Ammon's horn (tissue), 1 donor: ENCODE data around the gene DIPK1B.

Experiments used
- DNase-seq: peaks from one replicate; pipeline ENCODE4 v3.0.0-alpha.2; 2016; ENCODE audit warnings: low spot score

DIPK1B gene

GRCh38 chr9:136720251-136720897 lies 8.0 kb downstream of the DIPK1B start:
- DNase-seq: no peak

GRCh38 chr9:136720898-136721338 lies 8.5 kb downstream of the DIPK1B start:
- no peak for DNase-seq

DNA sequence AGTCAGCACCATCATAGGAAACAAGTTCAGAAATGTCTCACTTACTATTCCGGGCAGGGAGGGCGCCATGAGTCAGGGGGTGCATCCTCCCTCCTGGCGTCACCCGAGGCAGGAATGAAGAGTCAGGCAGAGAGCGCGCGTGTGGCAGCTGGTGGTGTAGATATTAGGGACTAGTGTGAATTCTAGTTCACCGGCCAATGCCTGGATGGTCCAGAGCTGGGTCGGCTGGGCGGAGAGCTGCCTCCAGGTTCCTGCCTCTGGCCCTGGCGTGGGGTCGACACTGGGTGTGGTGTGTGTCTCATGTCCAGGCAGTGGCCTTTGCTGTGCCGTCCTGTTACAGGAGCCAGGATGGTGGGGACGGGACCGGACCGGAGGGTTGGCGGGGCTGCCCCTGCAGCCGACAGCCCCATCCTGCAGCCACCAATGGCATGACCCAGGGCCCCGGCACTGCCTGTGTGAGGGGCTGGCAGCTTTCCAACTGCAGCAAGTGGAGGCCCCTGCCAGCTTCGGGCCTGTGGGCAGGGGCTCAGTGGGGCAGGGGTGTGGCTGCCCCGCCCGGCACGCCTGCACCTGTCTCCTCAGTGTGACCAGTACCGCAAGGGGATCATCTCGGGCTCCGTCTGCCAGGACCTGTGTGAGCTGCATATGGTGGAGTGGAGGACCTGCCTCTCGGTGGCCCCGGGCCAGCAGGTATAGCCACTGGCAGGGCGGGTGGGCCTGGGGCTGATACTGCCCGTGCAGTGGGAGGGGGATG lies 9.1 kb downstream of the DIPK1B start:
- no peak for DNase-seq

DNA sequence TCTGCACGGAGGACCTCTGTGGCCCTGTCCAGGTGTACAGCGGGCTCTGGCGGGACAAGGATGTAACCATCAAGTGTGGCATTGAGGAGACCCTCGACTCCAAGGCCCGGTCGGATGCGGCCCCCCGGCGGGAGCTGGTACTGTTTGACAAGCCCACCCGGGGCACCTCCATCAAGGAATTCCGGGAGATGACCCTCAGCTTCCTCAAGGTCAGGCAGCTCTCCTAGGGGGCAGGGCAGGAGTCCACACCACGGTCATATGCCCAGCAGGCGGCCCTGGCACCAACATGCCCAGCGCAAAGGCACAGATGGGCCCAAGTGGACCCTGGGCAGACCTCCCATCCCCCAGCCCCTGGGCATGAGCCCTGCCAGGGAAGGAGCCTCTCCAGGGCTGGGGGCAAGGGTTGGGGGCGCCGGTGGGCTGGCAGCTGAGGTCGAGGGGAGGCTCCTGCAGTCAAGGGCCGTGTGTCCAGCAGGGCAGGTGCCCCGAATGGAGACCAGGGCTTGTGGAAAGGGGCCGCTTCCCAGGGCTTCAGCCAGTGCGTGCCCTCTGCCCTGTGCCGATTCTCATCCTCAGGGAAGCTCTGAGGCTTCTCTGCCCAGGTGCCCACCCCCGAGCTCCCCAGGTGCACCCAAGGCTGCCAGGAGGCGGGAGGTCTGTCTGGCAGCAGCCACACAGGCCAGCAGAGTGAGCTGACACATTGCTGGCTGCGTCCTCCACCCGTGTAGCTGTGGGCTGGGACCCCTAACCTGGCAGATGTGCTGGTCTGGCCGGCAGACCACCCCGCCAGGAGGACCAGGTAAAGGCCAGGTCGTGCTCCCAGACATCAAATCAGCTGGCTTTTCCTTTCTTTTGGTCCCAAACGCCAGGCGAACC lies 10.0 kb downstream of the DIPK1B start:
- DNase-seq: no peak

- no peak for DNase-seq
These were observed 10.6 kb downstream of the DIPK1B start for GRCh38 chr9:136722969-136723356.

- DNase-seq: no peak
These were observed 11.1 kb downstream of the DIPK1B start for GRCh38 chr9:136723362-136723976.

GRCh38 chr9:136723989-136724388 lies 11.6 kb downstream of the DIPK1B start:
- no peak for DNase-seq

DNA sequence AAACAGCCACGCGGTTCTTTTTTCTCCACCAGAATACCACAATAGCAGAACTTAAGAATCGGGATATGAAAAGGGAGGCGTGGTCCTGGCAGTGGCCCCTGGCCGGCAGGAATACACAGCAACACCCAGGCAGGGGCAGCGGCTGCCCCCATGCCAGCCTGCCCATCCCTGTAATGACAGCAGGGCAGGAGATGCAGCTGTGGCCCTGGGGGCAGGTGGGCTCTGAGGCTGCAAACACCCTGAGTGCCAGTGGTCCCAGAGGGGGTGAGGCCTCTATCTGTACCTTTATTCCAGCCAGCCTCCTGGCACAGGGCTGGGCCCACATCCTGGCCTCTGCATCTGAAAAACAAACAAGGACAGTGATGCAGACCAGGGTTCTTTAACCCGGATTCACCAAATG lies 12.4 kb downstream of the DIPK1B start:
- no peak for DNase-seq

GRCh38 chr9:136725612-136726011 lies 13.2 kb downstream of the DIPK1B start:
- DNase-seq: no peak

DNA sequence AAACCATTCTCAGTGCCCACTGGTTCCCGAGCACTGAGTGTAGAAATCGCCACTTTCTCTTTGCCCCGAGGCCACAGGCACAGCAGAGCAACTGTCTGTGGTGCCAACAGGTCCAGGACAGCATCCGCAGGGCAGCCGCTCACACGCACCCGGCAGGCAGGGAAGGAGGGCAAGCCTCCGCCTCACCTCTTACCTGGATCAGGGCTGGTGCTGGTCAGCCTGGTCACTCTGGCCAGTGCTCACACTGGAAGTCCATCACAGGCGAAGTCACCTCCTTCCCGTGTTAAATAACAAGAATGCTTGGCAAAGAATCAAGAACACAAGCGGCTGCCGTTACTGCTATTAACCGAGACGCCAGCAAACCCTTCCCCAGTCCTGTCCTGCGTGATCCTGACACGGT lies 13.7 kb downstream of the DIPK1B start:
- DNase-seq: no peak

DNA sequence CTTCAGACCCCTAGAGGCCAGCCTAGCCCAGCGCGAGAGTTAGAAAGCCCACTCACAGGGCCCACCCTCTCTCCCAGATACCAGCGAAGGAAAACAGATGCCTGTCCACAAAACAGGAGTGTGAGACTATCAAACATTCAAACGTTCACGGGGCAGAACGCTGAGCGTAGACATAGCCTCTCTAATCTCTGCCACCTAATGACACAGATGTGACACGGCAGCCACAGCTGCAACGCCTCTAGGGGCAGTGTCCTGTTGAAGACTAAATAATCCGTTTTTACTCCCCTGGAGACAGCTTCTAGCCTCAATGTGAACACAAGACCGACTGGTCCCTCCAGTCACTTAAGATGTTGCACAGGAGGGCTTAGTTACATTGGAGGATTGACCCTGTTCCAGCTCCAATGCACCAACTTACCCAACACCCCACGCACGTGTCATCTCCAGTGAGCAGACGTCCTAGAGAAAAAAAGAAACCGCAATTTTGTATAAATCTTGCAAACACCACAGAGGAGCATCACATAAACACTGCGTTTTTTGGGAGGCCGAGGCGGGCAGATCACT lies 14.3 kb downstream of the DIPK1B start:
- DNase-seq: no peak

DNA sequence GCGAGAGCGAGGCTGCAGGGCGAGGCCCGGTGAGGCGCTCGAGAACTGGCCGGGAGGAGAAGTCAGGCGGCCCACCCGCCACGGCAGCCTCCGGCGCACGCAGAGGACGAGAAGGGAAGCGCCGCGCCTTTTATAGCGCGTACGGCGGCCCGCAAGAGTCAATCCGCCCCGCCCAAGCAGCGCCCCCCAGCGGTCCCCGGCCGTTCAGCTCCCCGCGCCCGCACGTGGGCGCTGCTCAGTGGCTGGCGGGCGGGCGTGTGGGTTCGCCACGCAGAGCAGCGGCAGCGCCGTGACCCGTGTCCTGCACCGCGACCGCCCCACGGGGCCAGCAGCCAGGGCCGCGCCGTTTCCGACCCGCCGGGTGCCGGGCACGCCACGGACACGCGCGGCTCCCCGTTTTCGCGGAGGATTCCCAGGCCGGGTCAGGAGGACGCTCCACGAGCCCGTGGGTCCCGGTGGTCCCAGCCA lies 15.7 kb downstream of the DIPK1B start:
- DNase-seq: peak; percentile 77

- no peak for DNase-seq
These were observed 16.3 kb downstream of the DIPK1B start for GRCh38 chr9:136728548-136729123.

GRCh38 chr9:136729144-136729543 lies 16.8 kb downstream of the DIPK1B start:
- no peak for DNase-seq

DNA sequence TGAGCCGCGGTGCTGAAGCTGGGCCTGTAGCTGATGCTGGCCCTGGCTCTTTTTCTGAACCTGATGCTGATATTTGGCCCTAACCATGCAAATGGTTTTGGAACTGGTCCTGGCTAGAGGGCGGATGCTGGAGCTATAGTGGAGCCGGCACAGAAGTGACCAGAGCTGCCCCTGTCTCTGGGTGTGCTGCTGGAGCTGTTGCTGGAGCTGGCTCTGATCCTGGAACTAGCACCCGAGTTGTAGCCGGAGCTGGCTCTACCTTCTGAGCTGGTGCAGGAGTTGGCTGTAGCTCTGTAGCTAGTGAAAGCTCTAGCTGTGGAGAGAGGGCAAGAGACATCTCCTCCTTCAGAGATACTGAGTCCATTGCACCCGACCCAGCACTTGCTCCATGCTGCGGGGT lies 17.6 kb downstream of the DIPK1B start:
- DNase-seq: no peak

- no peak for DNase-seq
These were observed 20.2 kb downstream of the DIPK1B start for GRCh38 chr9:136732444-136733178.

- no peak for DNase-seq
These were observed 21.2 kb downstream of the DIPK1B start for GRCh38 chr9:136733611-136734010.

DNA sequence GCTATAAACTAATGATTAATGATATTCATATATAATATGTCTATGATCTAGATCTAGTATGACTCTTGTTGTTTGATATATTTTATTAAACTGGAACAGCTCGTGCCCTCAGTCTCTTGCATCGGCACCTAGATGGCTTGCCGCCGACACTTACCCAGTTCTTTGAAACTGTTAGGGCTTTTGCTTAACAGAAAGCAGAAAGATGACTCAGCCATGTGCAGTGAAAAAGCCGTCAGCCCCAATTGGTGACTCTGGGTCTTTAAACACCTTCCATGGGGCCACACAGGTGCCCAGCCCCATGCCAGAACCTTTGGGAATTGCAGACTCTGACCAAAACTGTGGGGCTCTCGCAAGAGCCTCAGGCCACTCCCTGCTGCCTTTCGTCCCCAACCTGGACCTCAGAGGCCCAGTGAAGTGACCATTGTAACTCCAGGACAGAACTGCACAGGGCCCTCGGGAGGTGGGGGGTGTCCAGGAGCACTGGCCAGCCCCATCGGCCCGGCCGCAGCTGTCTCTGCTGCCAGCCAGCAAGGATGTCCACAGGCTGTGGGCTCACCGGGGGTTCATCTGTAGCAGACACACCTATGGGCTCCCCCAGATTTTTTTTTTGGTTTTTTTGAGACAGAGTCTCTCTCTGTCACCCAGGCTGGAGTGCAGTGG lies 22.6 kb downstream of the DIPK1B start:
- DNase-seq: no peak

DNA sequence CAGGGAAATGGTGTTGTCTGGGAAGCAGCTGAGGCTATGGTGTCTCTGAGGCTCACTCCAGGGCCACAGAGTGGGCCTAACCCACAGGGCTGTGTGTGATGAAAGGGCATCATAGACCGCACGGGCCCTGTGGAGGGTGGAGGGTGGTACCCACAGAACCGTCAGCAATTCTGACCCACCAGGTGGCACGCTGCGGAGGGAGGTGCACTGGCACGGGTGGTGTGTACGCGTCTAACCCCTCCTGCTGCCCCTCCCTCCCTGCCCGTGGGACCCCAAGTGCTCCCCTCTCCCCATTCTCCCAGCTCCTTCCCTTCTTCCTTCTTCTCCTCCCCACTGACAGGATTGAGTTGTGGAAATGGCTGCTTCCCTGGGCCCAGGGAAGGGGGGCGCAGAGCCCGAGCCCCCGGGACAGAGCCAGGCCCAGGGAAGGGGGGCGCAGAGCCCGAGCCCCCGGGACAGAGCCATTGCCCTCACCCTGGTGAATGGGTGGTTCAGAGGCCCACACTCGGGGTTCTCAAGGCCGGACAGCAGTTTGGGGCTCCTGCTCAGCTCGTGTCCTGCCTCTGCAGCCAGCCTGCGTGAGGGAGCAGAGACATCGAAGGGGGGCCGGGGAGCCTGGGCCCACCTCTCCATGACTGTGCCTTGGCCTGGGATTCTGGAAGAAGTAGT lies 23.6 kb downstream of the DIPK1B start:
- DNase-seq: no peak

DNA sequence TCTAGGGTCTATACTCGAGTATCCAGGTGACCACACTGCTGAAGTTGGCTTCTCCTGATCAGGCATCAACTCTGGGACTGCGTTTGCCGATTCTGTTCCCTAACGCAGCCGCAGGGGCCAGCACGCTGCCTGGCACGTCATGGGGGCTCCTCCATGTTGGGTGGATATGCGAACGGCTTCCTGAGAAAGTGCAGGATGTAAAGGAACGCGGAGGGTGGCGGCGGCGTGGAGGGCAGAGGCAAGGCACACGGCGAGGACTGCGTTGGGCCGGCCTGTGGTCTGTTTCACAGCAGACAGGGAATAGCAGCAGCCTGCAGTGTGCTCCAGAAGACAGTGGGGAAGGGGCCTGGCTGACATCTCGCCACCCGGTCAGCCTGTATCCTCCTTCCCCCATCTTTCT lies 26.6 kb downstream of the DIPK1B start:
- no peak for DNase-seq
